IPS-NIHi7 (cell line): ENCODE results near the gene TRIP6.

Experiments used
- DNase-seq: peaks from one replicate; pipeline ENCODE4 v3.0.0; 2012; ENCODE audit warnings: mixed read lengths; ENCODE audit errors: extremely low spot score

TRIP6 gene

GRCh38 chr7:100873599-100874299 lies 6.6 kb downstream of the TRIP6 start:
- DNase-seq, result no peak

- no peak for DNase-seq
These were observed 7.1 kb downstream of the TRIP6 start for GRCh38 chr7:100874300-100874576.

- peak; percentile 98 for DNase-seq
These were observed 7.6 kb downstream of the TRIP6 start, which contains the start of gene SRRT for GRCh38 chr7:100874577-100875355. TSS of gene SRRT (plus strand) at chr7:100875103. CDS start at chr7:100875591, 488 bp downstream.

- DNase-seq, result no peak
These were observed 8.2 kb downstream of the TRIP6 start for GRCh38 chr7:100875356-100875751.

GRCh38 chr7:100878013-100878412 lies 10.8 kb downstream of the TRIP6 start:
- DNase-seq, result no peak

GRCh38 chr7:100878685-100879084 lies 11.5 kb downstream of the TRIP6 start:
- no peak for DNase-seq

- no peak for DNase-seq
These were observed 12.6 kb downstream of the TRIP6 start for GRCh38 chr7:100879685-100880261.

GRCh38 chr7:100880645-100881044 lies 13.5 kb downstream of the TRIP6 start:
- no peak for DNase-seq

- no peak for DNase-seq
These were observed 13.9 kb downstream of the TRIP6 start for GRCh38 chr7:100881136-100881535.

GRCh38 chr7:100882201-100882600 lies 15.0 kb downstream of the TRIP6 start:
- no peak for DNase-seq

- no peak for DNase-seq
These were observed 15.8 kb downstream of the TRIP6 start for GRCh38 chr7:100882785-100883526.

- DNase-seq, result no peak
These were observed 17.7 kb downstream of the TRIP6 start for GRCh38 chr7:100884736-100885439.

GRCh38 chr7:100885440-100886141 lies 18.4 kb downstream of the TRIP6 start:
- DNase-seq, result no peak

- DNase-seq, result no peak
These were observed 19.2 kb downstream of the TRIP6 start for GRCh38 chr7:100886142-100886935.

- DNase-seq, result no peak
These were observed 19.8 kb downstream of the TRIP6 start for GRCh38 chr7:100886936-100887515.

- no peak for DNase-seq
These were observed 20.5 kb downstream of the TRIP6 start for GRCh38 chr7:100887516-100888290.

- DNase-seq, result no peak
These were observed 21.3 kb downstream of the TRIP6 start for GRCh38 chr7:100888291-100888987.

GRCh38 chr7:100888988-100889750 lies 22.0 kb downstream of the TRIP6 start, which contains the start of gene UFSP1:
TSS of gene UFSP1 (minus strand) at chr7:100889715. CDS start at chr7:100889271, 444 bp downstream.
- DNase-seq, result no peak
